KMS-11 (cell line): ENCODE data around the gene TUBA1A.

Experiments
- H2AFZ ChIP-seq: fragments of 200-600 bp; sonication (generic); 2 replicates; pipeline ENCODE4 v1.6.1; 2016; ENCODE audit warnings: antibody characterized with exemption, mixed run types, low read depth
- H3K27ac ChIP-seq: fragments of 200-600 bp; sonication (generic); 2 replicates; pipeline ENCODE4 v1.6.1; 2016; ENCODE audit warnings: mild to moderate bottlenecking, mixed run types
- H3K27me3 ChIP-seq: fragments of 200-600 bp; sonication (generic); 2 replicates; pipeline ENCODE4 v1.6.1; 2017; ENCODE audit warnings: mild to moderate bottlenecking, low read depth, mixed run types, moderate library complexity; ENCODE audit not compliant: insufficient read depth
- H3K36me3 ChIP-seq: fragments of 200-600 bp; sonication (generic); 2 replicates; pipeline ENCODE4 v1.6.1; 2017; ENCODE audit warnings: mild to moderate bottlenecking, mixed run types; ENCODE audit not compliant: insufficient read depth
- H3K4me1 ChIP-seq: fragments of 200-600 bp; sonication (generic); 2 replicates; pipeline ENCODE4 v1.6.1; 2016; ENCODE audit warnings: mild to moderate bottlenecking, low read depth, mixed run types; ENCODE audit not compliant: poor library complexity, severe bottlenecking
- H3K4me2 ChIP-seq: fragments of 200-600 bp; sonication (generic); 2 replicates; pipeline ENCODE4 v1.7.0; 2016; ENCODE audit warnings: mild to moderate bottlenecking, mixed run types
- H3K4me3 ChIP-seq: fragments of 200-600 bp; sonication (generic); IDR thresholded peaks from 2 replicates; pipeline ENCODE4 v1.6.1; 2017; ENCODE audit warnings: low read depth, low read length, mixed read lengths; ENCODE audit not compliant: insufficient read depth
- H3K79me2 ChIP-seq: fragments of 200-600 bp; sonication (generic); 2 replicates; pipeline ENCODE4 v1.6.1; 2016; ENCODE audit warnings: low read depth, mixed run types; ENCODE audit not compliant: insufficient read depth
- H3K9ac ChIP-seq: fragments of 200-600 bp; sonication (generic); 2 replicates; pipeline ENCODE4 v1.6.1; 2016; ENCODE audit warnings: mild to moderate bottlenecking, mixed run types
- H4K20me1 ChIP-seq: fragments of 200-600 bp; sonication (generic); 2 replicates; pipeline ENCODE4 v1.6.1; 2016; ENCODE audit warnings: mild to moderate bottlenecking, mixed run types; ENCODE audit not compliant: insufficient read depth
- CTCF ChIP-seq: fragments of 200-600 bp; sonication (generic); conservative IDR thresholded peaks from 2 replicates; pipeline ENCODE4 v1.6.1; 2017; ENCODE audit warnings: low read depth, mild to moderate bottlenecking, antibody characterized with exemption, low read length, moderate library complexity, mixed read lengths

The TUBA1A gene

GRCh38 chr12:49227713-49228112, 38.8 kb upstream of the TUBA1A start:
- H3K27ac ChIP-seq, result no peak overlapping the region
- H3K4me3 ChIP-seq, result no peak overlapping the region
- no peaks in the 10 kb centered on the region for H4K20me1 ChIP-seq
- no peak overlapping the region for H2AFZ ChIP-seq
- no peak overlapping the region for H3K4me2 ChIP-seq
- no peak overlapping the region for H3K9ac ChIP-seq
- no peaks in the 10 kb centered on the region for H3K4me1 ChIP-seq
- no peaks in the 10 kb centered on the region for H3K27me3 ChIP-seq
- H3K79me2 ChIP-seq, result no peaks in the 10 kb centered on the region
- no peak for TF ChIP-seq CTCF
- no peaks in the 10 kb centered on the region for H3K36me3 ChIP-seq

- no peak overlapping the region for H3K4me2 ChIP-seq
- no peak overlapping the region for H3K9ac ChIP-seq
- no peak overlapping the region for H2AFZ ChIP-seq
Measured at GRCh38 chr12:49225576-49226166, 36.8 kb upstream of the TUBA1A start.

GRCh38 chr12:49223590-49224369, 34.9 kb upstream of the TUBA1A start:
- no peaks in the 10 kb centered on the region for H3K79me2 ChIP-seq
- H2AFZ ChIP-seq, result no peak overlapping the region
- no peak overlapping the region for H3K4me3 ChIP-seq
- no peak overlapping the region for H3K4me2 ChIP-seq
- no peaks in the 10 kb centered on the region for H3K36me3 ChIP-seq
- H3K4me1 ChIP-seq, result no peaks in the 10 kb centered on the region
- no peaks in the 10 kb centered on the region for H3K27me3 ChIP-seq
- H3K27ac ChIP-seq, result no peak overlapping the region
- no peaks in the 10 kb centered on the region for H4K20me1 ChIP-seq
- no peak overlapping the region for H3K9ac ChIP-seq
- TF ChIP-seq CTCF, result no peak

More at GRCh38 chr12:49225576-49226166, 36.8 kb upstream of the TUBA1A start:
- Histone ChIP-seq H3K4me1 (no peaks in the 10 kb centered on the region), H3K27me3 (no peaks in the 10 kb centered on the region), H3K79me2 (no peaks in the 10 kb centered on the region), H3K4me3 (no peak overlapping the region), H3K27ac (no peak overlapping the region), H3K36me3 (no peaks in the 10 kb centered on the region), H4K20me1 (no peaks in the 10 kb centered on the region)
- TF ChIP-seq CTCF, result no peak

- Histone ChIP-seq H3K4me3 (no peak overlapping the region), H3K27me3 (no peaks in the 10 kb centered on the region), H3K4me2 (no peak overlapping the region), H3K36me3 (no peaks in the 10 kb centered on the region), H3K27ac (no peak overlapping the region), H2AFZ (no peak overlapping the region), H3K9ac (no peak overlapping the region), H3K4me1 (no peaks in the 10 kb centered on the region), H3K79me2 (no peaks in the 10 kb centered on the region), H4K20me1 (no peaks in the 10 kb centered on the region)
- no peak for TF ChIP-seq CTCF
Measured at GRCh38 chr12:49223122-49223521, 34.2 kb upstream of the TUBA1A start.
